ENCODE data around the gene CPEB2. TPM values are rescaled to one million over a fixed set of nuclear protein-coding genes. Genes with fewer than 3 reads are reported as not detected.
A peak's percentile ranks its signal among the peaks of the same experiment; 100 is the strongest.

Gene CPEB2
- polyA plus RNA-seq, 4 donors, result 5.4 to 15.4 (median 8.3) TPM

- Histone ChIP-seq H3K4me1 (ENCODE audit: control insufficient read depth in 3 of 3, insufficient read depth in 2 of 3, low read depth in 1 of 3, low read length in 2 of 3) (peaks cover 0 to 6% (median 0%) of the 10 kb centered on the region in 3 donors), H3K27ac (ENCODE audit: low read depth in 1 of 3, low read length in 2 of 3) (no peak overlapping the region), H3K36me3 (ENCODE audit: control insufficient read depth in 3 of 3, insufficient read depth in 2 of 3, low read depth in 1 of 3, low read length in 3 of 3) (peaks cover 0 to 4% (median 0%) of the 10 kb centered on the region in 3 donors), H3K4me3 (ENCODE audit: low read depth in 1 of 3, low read length in 3 of 3) (no peak overlapping the region), H3K9me3 (ENCODE audit: control insufficient read depth in 2 of 2, insufficient read depth in 1 of 2, low read depth in 1 of 2, low read length in 1 of 2) (no peaks in the 10 kb centered on the region), H3K27me3 (ENCODE audit: control insufficient read depth in 3 of 3, insufficient read depth in 3 of 3, low read length in 3 of 3) (no peaks in the 10 kb centered on the region)
- FAIRE-seq, result no peak
- DNase-seq, result no peak
- 71 to 90% (median 86%) methylated on average over 2 of the region's 2 CpGs for WGBS, 3 donors
Measured at GRCh38 chr4:15031197-15031596, 28.9 kb downstream of the CPEB2 start.

GRCh38 chr4:15031993-15032675, 29.9 kb downstream of the CPEB2 start:
- whole genome bisulfite sequencing, 3 donors, result 75 to 93% (median 92%) methylated on average over 2 of the region's 2 CpGs

GRCh38 chr4:15034071-15034764, 31.9 kb downstream of the CPEB2 start:
- Histone ChIP-seq H3K4me1 (ENCODE audit: control insufficient read depth in 3 of 3, insufficient read depth in 2 of 3, low read depth in 1 of 3, low read length in 2 of 3) (peaks cover 0 to 6% (median 0%) of the 10 kb centered on the region in 3 donors), H3K27ac (ENCODE audit: low read depth in 1 of 3, low read length in 2 of 3) (peak overlapping the region in 1 of 3 donors; percentile 38), H3K36me3 (ENCODE audit: control insufficient read depth in 3 of 3, insufficient read depth in 2 of 3, low read depth in 1 of 3, low read length in 3 of 3) (peaks cover 0 to 4% (median 4%) of the 10 kb centered on the region in 3 donors), H3K27me3 (ENCODE audit: control insufficient read depth in 3 of 3, insufficient read depth in 3 of 3, low read length in 3 of 3) (no peaks in the 10 kb centered on the region), H3K9me3 (ENCODE audit: control insufficient read depth in 2 of 2, insufficient read depth in 1 of 2, low read depth in 1 of 2, low read length in 1 of 2) (no peaks in the 10 kb centered on the region), H3K4me3 (ENCODE audit: low read depth in 1 of 3, low read length in 3 of 3) (no peak overlapping the region)
- DNase-seq (no peak), FAIRE-seq (no peak)
- 83 to 95% (median 88%) methylated on average over 6 of the region's 6 CpGs for WGBS, 3 donors

More at GRCh38 chr4:15031993-15032675, 29.9 kb downstream of the CPEB2 start:
- H3K4me3 ChIP-seq (ENCODE audit: low read depth in 1 of 3, low read length in 3 of 3), result no peak overlapping the region
- H3K9me3 ChIP-seq (ENCODE audit: control insufficient read depth in 2 of 2, insufficient read depth in 1 of 2, low read depth in 1 of 2, low read length in 1 of 2), result no peaks in the 10 kb centered on the region
- H3K36me3 ChIP-seq (ENCODE audit: control insufficient read depth in 3 of 3, insufficient read depth in 2 of 3, low read depth in 1 of 3, low read length in 3 of 3), result peaks cover 0 to 4% (median 0%) of the 10 kb centered on the region in 3 donors
- H3K4me1 ChIP-seq (ENCODE audit: control insufficient read depth in 3 of 3, insufficient read depth in 2 of 3, low read depth in 1 of 3, low read length in 2 of 3), result peaks cover 0 to 6% (median 0%) of the 10 kb centered on the region in 3 donors
- DNase-seq (no peak), FAIRE-seq (no peak)
- no peak overlapping the region for H3K27ac ChIP-seq (ENCODE audit: low read depth in 1 of 3, low read length in 2 of 3)
- no peaks in the 10 kb centered on the region for H3K27me3 ChIP-seq (ENCODE audit: control insufficient read depth in 3 of 3, insufficient read depth in 3 of 3, low read length in 3 of 3)

- Histone ChIP-seq H3K27me3 (ENCODE audit: control insufficient read depth in 3 of 3, insufficient read depth in 3 of 3, low read length in 3 of 3) (no peaks in the 10 kb centered on the region), H3K36me3 (ENCODE audit: control insufficient read depth in 3 of 3, insufficient read depth in 2 of 3, low read depth in 1 of 3, low read length in 3 of 3) (peaks cover 0 to 4% (median 4%) of the 10 kb centered on the region in 3 donors), H3K4me3 (ENCODE audit: low read depth in 1 of 3, low read length in 3 of 3) (no peak overlapping the region), H3K4me1 (ENCODE audit: control insufficient read depth in 3 of 3, insufficient read depth in 2 of 3, low read depth in 1 of 3, low read length in 2 of 3) (peaks cover 0 to 6% (median 0%) of the 10 kb centered on the region in 3 donors), H3K9me3 (ENCODE audit: control insufficient read depth in 2 of 2, insufficient read depth in 1 of 2, low read depth in 1 of 2, low read length in 1 of 2) (no peaks in the 10 kb centered on the region), H3K27ac (ENCODE audit: low read depth in 1 of 3, low read length in 2 of 3) (no peak overlapping the region)
- FAIRE-seq (peak; percentile 39), DNase-seq (no peak)
Measured at GRCh38 chr4:15035159-15035558, 32.9 kb downstream of the CPEB2 start.

GRCh38 chr4:15037923-15038541, 35.8 kb downstream of the CPEB2 start:
- Histone ChIP-seq H3K4me1 (ENCODE audit: control insufficient read depth in 3 of 3, insufficient read depth in 2 of 3, low read depth in 1 of 3, low read length in 2 of 3) (peaks cover 0 to 2% (median 0%) of the 10 kb centered on the region in 3 donors), H3K9me3 (ENCODE audit: control insufficient read depth in 2 of 2, insufficient read depth in 1 of 2, low read depth in 1 of 2, low read length in 1 of 2) (no peaks in the 10 kb centered on the region), H3K27me3 (ENCODE audit: control insufficient read depth in 3 of 3, insufficient read depth in 3 of 3, low read length in 3 of 3) (no peaks in the 10 kb centered on the region), H3K4me3 (ENCODE audit: low read depth in 1 of 3, low read length in 3 of 3) (no peak overlapping the region), H3K27ac (ENCODE audit: low read depth in 1 of 3, low read length in 2 of 3) (no peak overlapping the region), H3K36me3 (ENCODE audit: control insufficient read depth in 3 of 3, insufficient read depth in 2 of 3, low read depth in 1 of 3, low read length in 3 of 3) (peaks cover 0 to 4% (median 4%) of the 10 kb centered on the region in 3 donors)
- FAIRE-seq, result no peak
- DNase-seq, result no peak

GRCh38 chr4:15040916-15041463, 38.7 kb downstream of the CPEB2 start:
- no peak overlapping the region for H3K27ac ChIP-seq (ENCODE audit: low read depth in 1 of 3, low read length in 2 of 3)
- H3K4me3 ChIP-seq (ENCODE audit: low read depth in 1 of 3, low read length in 3 of 3), result no peak overlapping the region
- FAIRE-seq (no peak), DNase-seq (no peak)
- 77 to 85% (median 82%) methylated on average over 3 of the region's 3 CpGs for WGBS, 3 donors
- peaks cover 0 to 2% (median 0%) of the 10 kb centered on the region in 3 donors for H3K4me1 ChIP-seq (ENCODE audit: control insufficient read depth in 3 of 3, insufficient read depth in 2 of 3, low read depth in 1 of 3, low read length in 2 of 3)
- peaks cover 0 to 4% (median 2%) of the 10 kb centered on the region in 3 donors for H3K36me3 ChIP-seq (ENCODE audit: control insufficient read depth in 3 of 3, insufficient read depth in 2 of 3, low read depth in 1 of 3, low read length in 3 of 3)
- H3K27me3 ChIP-seq (ENCODE audit: control insufficient read depth in 3 of 3, insufficient read depth in 3 of 3, low read length in 3 of 3), result no peaks in the 10 kb centered on the region
- H3K9me3 ChIP-seq (ENCODE audit: control insufficient read depth in 2 of 2, insufficient read depth in 1 of 2, low read depth in 1 of 2, low read length in 1 of 2), result no peaks in the 10 kb centered on the region

- DNase-seq (peak in 1 of 2 donors; percentile 25), FAIRE-seq (no peak)
- Histone ChIP-seq H3K4me1 (ENCODE audit: control insufficient read depth in 3 of 3, insufficient read depth in 2 of 3, low read depth in 1 of 3, low read length in 2 of 3) (peaks cover 0 to 2% (median 0%) of the 10 kb centered on the region in 3 donors), H3K36me3 (ENCODE audit: control insufficient read depth in 3 of 3, insufficient read depth in 2 of 3, low read depth in 1 of 3, low read length in 3 of 3) (peaks cover 0 to 4% (median 2%) of the 10 kb centered on the region in 3 donors), H3K4me3 (ENCODE audit: low read depth in 1 of 3, low read length in 3 of 3) (no peak overlapping the region), H3K9me3 (ENCODE audit: control insufficient read depth in 2 of 2, insufficient read depth in 1 of 2, low read depth in 1 of 2, low read length in 1 of 2) (no peaks in the 10 kb centered on the region), H3K27me3 (ENCODE audit: control insufficient read depth in 3 of 3, insufficient read depth in 3 of 3, low read length in 3 of 3) (no peaks in the 10 kb centered on the region), H3K27ac (ENCODE audit: low read depth in 1 of 3, low read length in 2 of 3) (no peak overlapping the region)
- WGBS, 3 donors, result 73 to 81% (median 81%) methylated on average over 4 of the region's 4 CpGs
Measured at GRCh38 chr4:15042529-15043167, 40.4 kb downstream of the CPEB2 start.

GRCh38 chr4:15043226-15043625, 40.9 kb downstream of the CPEB2 start:
- Histone ChIP-seq H3K36me3 (ENCODE audit: control insufficient read depth in 3 of 3, insufficient read depth in 2 of 3, low read depth in 1 of 3, low read length in 3 of 3) (peaks cover 0 to 4% (median 2%) of the 10 kb centered on the region in 3 donors), H3K4me1 (ENCODE audit: control insufficient read depth in 3 of 3, insufficient read depth in 2 of 3, low read depth in 1 of 3, low read length in 2 of 3) (peaks cover 0 to 2% (median 0%) of the 10 kb centered on the region in 3 donors), H3K9me3 (ENCODE audit: control insufficient read depth in 2 of 2, insufficient read depth in 1 of 2, low read depth in 1 of 2, low read length in 1 of 2) (no peaks in the 10 kb centered on the region), H3K27ac (ENCODE audit: low read depth in 1 of 3, low read length in 2 of 3) (no peak overlapping the region), H3K4me3 (ENCODE audit: low read depth in 1 of 3, low read length in 3 of 3) (no peak overlapping the region), H3K27me3 (ENCODE audit: control insufficient read depth in 3 of 3, insufficient read depth in 3 of 3, low read length in 3 of 3) (no peaks in the 10 kb centered on the region)
- WGBS, 3 donors, result 75 to 83% (median 78%) methylated on average over 3 of the region's 3 CpGs
- FAIRE-seq (no peak), DNase-seq (peak in 1 of 2 donors; percentile 12)

All from small intestine (tissue), 7 donors.